ENCODE measurements around the gene PPM1H.

- no peak for TF ChIP-seq CTCF (IDR thresholded peaks at IDR 0.05; ENCODE audit: low read length)
- no peak for TF ChIP-seq EZH2 (IDR thresholded peaks at IDR 0.05; ENCODE audit: borderline replicate concordance, low read length)
These were observed 158.0 kb downstream of the PPM1H start for GRCh38 chr12:62776997-62777396.

All from OCI-LY1 (cell line).